Activated T-helper 1 cell treated with anti-CD3 and anti-CD28 coated beads, Interleukin-2, amount 50 U/mL, for 16 hours (primary cell): ENCODE measurements around the gene FBXO8.
A peak's percentile ranks its signal among the peaks of the same experiment; 100 is the strongest.
"Not testable (repeated sequence)": the region's sequence is repeated elsewhere in the genome, so short reads cannot be mapped to it uniquely, and the experiment has no call there.

Experiments
- DNase-seq, 2 donors: peaks; one replicate each; pipeline ENCODE4 v3.0.0-alpha.2; 2020; ENCODE audit warnings: low read depth in 1 of 2, low spot score in 1 of 2

FBXO8 gene

DNA sequence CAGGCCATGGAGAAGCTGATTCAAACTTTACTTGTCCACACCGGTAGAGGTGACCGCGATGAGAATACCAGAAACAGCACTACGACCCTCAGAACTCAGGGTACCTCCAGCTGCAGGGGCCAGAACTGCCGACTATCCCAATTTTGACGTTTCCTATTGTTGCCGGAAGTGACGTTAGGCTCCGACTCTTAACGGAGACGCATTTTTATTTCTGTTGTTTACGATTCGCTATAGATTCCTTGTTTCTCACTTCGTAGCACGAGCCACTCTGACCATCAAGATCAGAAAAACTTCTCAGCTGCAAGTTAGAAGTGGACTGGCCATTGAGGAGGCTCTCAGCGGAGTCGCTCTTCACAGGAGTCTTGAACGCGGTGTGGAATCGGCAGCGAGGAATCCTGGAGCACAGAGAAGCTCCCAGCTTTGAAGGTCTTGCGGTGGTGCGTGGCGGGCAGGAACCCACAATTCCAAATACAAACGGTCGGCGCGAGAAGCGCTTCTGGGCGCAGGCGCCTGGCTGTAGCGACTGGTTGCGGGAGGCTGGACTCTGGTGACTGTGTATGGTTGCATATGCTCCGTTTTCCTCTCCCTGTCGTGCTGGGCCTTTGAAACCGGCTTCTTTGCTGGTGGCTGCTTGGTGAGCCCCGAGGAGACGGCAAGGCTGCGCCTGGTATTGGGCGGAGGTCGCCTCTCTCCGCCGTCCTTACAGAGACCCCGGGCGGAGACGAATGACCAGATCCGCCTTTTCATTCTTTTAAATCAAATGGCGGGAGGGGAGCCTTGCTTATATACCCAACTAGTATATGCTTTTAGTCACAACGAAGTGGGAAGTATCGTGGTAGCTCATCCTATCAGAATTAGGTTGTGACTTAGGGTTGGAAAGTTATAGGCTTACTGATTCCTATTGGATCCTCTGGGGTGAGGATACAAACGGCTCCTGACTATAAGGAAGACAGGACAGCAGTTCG is at the start of gene FBXO8, which contains the start of gene CEP44:
TSS of gene FBXO8 (minus strand) at position 161 of the 965 bp plus-strand sequence. CDS start 20,575 bp downstream, outside the sequence.
TSS of gene CEP44 (plus strand) at position 405 of the 965 bp plus-strand sequence. CDS start 15,211 bp downstream, outside the sequence.
- DNase-seq, result peak; percentile 46 to 49

- no peak for DNase-seq
Observed at GRCh38 chr4:174332741-174333493, 49.5 kb upstream of the FBXO8 start.

DNA sequence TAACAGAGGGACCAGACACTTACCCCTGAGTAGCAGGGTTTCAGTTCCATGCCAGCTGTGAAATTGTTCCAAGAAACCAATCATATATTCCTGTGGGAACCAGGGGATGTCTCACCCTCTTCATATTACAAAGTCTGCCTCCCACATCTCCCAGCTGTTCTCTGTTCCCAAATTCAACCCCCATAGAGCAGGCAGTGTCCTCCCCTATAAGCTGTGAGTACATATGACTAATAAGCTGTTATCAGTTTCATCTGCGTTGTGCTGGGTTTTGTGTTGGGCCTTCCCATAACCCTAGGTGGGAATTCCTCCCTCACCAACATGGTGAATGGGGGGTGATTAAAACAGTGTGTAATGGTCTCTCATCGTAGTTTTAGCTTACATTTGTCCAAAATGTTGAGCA is 41.3 kb upstream of the FBXO8 start:
- no peak for DNase-seq

DNA sequence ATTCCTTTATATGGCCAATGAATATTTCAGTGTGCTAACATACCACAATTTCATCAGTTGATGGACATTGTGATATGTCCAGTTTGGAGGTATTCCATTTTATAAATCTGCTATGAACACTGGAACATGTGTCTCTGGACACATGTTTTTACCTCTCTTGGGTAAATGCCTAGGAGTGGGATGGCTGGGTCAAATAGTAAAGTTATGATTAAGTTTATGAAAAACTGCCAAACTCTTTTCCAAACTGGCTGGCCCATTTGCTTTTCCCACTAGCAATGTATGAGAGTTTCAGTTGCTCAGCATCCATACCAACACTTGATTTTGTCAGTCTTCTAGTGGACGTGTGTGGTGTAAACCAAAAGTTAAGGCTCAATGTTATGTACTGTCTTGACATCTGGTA is 40.8 kb upstream of the FBXO8 start:
- no peak for DNase-seq

DNA sequence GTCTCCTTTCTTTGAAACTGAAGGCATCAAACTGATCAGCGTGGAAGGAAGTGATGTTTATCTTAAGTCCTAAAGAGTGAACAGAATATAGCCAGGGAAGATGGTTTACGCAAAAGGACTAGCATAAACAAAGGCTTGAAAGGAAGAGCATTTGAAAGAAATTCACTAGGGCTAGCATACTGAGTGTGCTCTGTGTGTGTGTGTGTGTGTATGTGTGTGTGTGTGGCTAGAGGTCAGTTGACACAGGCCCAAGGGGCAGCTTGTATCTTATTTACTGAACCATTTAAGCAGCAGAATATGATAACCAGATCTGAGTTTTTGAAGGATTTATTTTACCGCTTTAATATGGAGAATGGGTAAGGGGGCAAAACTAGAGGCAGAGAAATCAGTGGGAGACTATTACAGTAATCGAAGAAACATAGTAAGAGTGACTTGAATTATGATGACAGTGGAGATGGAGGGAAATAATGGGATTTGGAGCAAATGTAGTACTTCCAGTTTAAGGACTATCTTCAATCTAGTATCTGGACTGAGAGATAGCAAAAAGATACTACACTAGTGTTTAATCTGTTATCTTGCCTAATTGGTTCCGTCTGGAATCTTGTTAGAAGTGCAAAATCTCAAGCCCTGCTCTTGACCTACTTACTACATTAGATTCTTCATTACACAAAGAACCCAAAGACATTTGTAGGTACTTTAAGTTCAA is 37.2 kb upstream of the FBXO8 start:
- no peak for DNase-seq

- DNase-seq, result no peak
Observed at GRCh38 chr4:174318829-174319764, 35.6 kb upstream of the FBXO8 start.

- DNase-seq, result no peak
Observed at GRCh38 chr4:174317531-174317930, 34.1 kb upstream of the FBXO8 start.

DNA sequence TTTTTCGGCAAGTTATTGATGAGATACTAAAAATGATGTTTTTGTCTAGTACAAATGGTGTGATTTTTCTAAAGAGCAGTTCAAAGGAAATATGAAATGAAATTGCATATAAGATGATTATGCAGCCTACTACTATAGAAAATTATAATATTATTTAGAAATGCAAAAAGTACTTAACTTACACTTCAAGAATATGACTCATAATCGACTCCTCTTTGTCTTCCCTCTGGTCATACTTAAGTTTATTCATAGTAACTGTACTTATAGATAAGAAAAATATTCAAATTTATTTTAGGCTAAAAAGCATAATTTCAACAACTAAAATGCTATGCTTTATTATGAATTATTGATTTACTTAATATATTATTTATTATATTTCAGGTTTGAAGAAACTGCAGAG is 33.5 kb upstream of the FBXO8 start:
- DNase-seq, result no peak

DNA sequence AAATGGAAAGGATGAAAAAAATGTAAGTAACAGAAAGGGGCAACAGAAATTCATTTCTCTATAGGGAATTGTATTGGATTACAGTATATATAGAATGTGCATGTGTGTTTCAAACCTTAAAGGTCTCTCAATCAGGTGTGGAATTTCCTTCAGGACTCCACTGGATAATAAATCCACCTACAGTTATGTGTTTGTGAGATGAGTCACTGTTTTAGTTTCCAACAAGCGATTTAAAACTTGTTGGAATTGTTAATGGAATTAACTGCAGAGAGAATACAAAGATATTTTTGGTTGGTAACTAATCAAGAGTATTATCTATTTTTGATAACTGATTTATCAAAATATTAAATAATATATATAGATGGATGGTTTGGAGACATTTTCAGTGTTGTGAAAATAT is 33.1 kb upstream of the FBXO8 start:
- no peak for DNase-seq

DNA sequence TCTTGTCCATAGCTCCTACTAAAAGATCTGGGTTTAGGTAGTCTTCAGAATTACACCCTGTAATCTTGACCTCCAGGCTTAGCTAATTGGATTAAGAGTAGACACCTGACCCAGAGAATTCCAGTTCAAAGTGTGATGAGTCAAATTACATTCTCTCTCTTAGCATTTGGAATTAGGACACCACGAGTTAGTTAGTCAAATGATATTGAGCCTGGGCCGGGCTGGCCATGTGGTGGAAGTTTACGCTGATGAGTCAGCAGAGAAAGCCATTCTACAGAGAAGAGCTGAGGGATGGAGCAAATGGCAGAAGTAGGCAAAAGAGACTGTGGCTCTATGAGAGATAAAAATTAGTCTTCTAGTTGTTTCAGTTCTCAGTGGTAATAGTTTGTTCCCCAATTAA is 31.3 kb upstream of the FBXO8 start:
- no peak for DNase-seq

DNA sequence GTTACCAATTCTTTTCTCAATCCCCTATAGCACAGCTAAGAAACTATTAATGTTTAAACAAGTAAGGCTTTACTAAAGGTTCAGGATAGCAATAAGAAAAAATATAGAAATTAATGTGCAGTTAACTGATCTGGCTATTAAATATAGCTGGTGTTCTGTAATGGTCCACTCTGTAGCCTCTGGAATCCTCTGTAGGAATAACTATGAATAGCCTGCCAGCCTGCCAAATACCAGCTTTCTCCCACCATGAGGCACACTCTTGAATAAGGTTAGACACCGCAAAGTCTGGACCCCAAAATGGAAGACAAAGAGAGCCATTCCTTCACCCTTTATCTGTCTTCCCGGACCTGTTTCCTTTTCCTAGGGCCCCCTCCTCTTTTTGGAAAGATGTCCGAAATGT is 30.8 kb upstream of the FBXO8 start:
- DNase-seq, result no peak

- DNase-seq, result no peak
Observed at GRCh38 chr4:174312993-174313392, 29.5 kb upstream of the FBXO8 start.

- no peak for DNase-seq
Observed at GRCh38 chr4:174307694-174308093, 24.2 kb upstream of the FBXO8 start.

- DNase-seq, result no peak
Observed at GRCh38 chr4:174305961-174306360, 22.5 kb upstream of the FBXO8 start.

DNA sequence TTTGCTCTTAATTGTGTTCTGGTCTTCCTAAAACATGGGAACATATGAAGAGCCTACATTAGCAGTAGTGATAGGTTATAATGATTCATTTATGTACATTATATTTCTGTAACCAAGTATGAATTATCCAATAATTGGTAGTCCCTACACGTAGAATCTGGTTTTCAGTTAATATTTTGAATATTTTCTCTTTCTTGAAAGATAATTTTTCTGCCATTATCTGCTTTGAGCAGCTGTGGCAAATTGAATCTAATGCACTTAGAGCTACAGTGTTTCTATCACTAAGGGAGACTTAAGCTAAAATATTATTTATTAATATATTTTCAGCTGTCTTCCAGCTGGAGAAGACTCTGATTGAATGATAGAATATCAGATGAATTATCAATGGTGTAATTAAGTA is 21.2 kb upstream of the FBXO8 start:
- no peak for DNase-seq

DNA sequence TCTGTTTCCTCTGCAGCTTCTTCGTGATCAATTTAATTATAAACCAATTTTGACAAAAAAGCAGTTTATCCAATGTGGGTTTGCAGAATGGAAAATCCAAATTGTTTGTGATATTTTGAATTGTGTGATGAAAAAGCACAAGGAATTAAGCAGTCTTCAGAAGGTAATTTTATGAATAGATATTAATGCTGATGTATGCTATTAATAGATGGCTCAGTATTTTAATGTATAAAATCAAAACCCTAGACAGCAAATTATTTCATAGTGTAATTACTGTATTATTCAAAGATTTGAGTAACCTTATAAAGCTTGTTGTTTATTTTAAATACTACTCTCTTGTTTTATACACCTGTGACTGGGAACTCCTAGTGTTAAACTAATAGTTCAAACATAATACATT is 20.2 kb upstream of the FBXO8 start:
- DNase-seq, result no peak

DNA sequence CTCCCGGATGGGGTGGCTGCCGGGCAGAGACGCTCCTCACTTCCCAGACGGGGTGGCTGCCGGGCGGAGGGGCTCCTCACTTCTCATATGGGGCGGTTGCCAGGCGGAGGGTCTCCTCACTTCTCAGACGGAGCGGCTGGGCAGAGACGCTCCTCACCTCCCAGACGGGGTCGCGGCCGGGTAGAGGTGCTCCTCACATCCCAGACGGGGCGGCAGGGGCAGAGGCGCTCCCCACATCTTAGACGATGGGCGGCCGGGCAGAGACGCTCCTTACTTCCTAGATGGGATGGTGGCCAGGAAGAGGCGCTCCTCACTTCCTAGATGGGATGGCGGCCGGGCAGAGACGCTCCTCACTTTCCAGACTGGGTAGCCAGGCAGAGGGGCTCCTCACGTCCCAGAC is 11.7 kb upstream of the FBXO8 start:
- DNase-seq, result not testable (repeated sequence)

DNA sequence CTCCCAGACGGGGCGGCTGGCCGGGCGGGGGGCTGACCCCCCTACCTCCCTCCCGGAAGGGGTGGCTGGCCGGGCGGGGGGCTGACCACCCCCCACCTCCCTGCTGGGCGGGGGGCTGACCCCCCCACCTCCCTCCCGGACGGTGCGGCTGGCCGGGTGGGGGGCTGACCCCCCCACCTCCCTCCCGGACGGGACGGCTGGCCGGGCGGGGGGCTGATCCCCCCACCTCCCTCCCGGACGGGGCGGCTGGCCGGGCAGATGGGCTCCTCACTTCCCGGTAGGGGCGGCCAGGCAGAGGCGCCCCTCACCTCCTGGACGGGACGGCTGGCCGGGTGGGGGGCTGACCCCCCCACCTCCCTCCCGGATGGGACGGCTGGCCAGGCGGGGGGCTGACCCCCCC is 11.2 kb upstream of the FBXO8 start:
- DNase-seq, result not testable (repeated sequence)

DNA sequence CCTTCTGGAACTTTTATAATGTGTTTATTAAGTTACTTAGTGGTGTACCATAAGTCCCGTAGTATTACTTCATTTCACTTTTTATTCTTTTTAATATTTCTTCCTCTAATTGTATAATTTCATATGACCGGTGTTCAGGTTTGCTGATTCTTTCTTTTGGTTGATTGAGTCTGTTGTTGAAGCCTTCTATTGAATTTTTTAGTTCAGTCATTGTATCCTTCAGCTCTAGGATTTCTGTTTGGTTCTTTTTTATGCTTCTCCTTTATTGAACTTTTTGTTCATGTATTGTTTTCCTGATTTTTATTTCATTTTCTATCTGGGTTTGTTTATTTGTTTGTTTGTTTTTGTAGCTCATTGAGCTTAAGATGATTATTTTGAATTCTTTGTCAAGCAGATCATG is 9.0 kb upstream of the FBXO8 start:
- no peak for DNase-seq

- DNase-seq, result no peak
Observed at GRCh38 chr4:174286870-174287269, 3.4 kb upstream of the FBXO8 start.
